SU-DHL-6 (cell line): Measurements from ENCODE around the gene BLCAP.

Experiments
- EZH2phosphoT487 ChIP-seq: fragments of 200-600 bp; sonication (generic), shearing (Covaris generic); conservative IDR thresholded peaks from 2 replicates; pipeline ENCODE4 v1.6.1; 2018; ENCODE audit warnings: mild to moderate bottlenecking, antibody characterized with exemption, low read length, moderate library complexity, mixed read lengths
- TF ChIP-seq, protein P1 (sequence below): fragments of 200-600 bp; sonication (generic); IDR thresholded peaks from one replicate; pipeline ENCODE4 v1.5.1; 2017; ENCODE audit warnings: antibody characterized with exemption, mild to moderate bottlenecking, low read length, moderate library complexity; ENCODE audit not compliant: insufficient read depth, poor library complexity, severe bottlenecking

DNA sequence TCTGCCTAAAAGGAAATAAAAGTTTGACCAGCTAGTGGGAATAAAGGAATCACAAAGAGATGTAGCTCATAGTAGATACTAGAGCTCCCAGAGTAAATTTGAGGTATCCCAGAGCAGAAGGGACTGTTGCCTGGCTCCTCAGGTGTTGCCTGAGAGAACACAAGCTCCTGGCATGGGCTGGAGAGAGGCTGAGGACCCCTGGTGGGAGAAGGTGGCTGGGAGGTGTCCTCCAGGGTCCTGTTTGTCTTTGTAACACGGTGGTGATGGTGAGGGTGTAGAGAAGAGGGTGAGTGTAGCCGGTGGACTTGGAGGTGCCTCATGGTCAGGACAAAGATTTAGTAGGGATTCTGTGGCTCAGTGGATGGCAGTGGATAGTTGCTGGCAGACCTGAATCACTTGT, 34.7 kb downstream of the BLCAP start:
- TF ChIP-seq, protein P1, sequence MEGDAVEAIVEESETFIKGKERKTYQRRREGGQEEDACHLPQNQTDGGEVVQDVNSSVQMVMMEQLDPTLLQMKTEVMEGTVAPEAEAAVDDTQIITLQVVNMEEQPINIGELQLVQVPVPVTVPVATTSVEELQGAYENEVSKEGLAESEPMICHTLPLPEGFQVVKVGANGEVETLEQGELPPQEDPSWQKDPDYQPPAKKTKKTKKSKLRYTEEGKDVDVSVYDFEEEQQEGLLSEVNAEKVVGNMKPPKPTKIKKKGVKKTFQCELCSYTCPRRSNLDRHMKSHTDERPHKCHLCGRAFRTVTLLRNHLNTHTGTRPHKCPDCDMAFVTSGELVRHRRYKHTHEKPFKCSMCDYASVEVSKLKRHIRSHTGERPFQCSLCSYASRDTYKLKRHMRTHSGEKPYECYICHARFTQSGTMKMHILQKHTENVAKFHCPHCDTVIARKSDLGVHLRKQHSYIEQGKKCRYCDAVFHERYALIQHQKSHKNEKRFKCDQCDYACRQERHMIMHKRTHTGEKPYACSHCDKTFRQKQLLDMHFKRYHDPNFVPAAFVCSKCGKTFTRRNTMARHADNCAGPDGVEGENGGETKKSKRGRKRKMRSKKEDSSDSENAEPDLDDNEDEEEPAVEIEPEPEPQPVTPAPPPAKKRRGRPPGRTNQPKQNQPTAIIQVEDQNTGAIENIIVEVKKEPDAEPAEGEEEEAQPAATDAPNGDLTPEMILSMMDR, result no peak
- no peak for TF ChIP-seq EZH2phosphoT487
